HEK293 (cell line): ENCODE data around the gene NTNG1.
A peak's percentile ranks its signal among the peaks of the same experiment; 100 is the strongest.

ENCODE experiments used
- CTCF ChIA-PET: fragments of 350-600 bp; formaldehyde crosslinking; extraction: SDS; loops from one replicate; lab custom pipeline; 2021; ENCODE audit warnings: antibody characterized with exemption; lab: Yijun Ruan, JAX
- POLR2A ChIA-PET: fragments of 300-600 bp; formaldehyde crosslinking; extraction: SDS; loops from one replicate; lab custom pipeline; 2020; ENCODE audit warnings: antibody characterized with exemption, inconsistent platforms; lab: Yijun Ruan, JAX
- H3K27ac ChIP-seq: fragments of 200-500 bp; sonication (Bioruptor generic); 2 replicates; pipeline ENCODE4 v1.5.1; 2014; ENCODE audit warnings: low read depth, low read length, control low read depth, inconsistent platforms; ENCODE audit errors: extremely low read depth
- H3K36me3 ChIP-seq, 2 experiments: fragments of 200-500 bp in 1 of 2; sonication (Bioruptor generic) in 1 of 2; 1 replicate in 1 of 2; 2 replicates in 1 of 2; pipeline ENCODE4 v1.5.1; 2014 to 2017; ENCODE audit warnings: inconsistent platforms in 2 of 2, low read length in 2 of 2; ENCODE audit not compliant: control insufficient read depth in 2 of 2, insufficient read depth in 1 of 2
- H3K4me1 ChIP-seq: fragments of 200-500 bp; sonication (Bioruptor generic); 2 replicates; pipeline ENCODE4 v1.5.1; 2014; ENCODE audit warnings: mild to moderate bottlenecking, low read length, inconsistent platforms; ENCODE audit not compliant: control insufficient read depth, insufficient read depth
- H3K4me3 ChIP-seq: 2 replicates; pipeline ENCODE4 v1.5.1; 2011; ENCODE audit warnings: low read depth, mild to moderate bottlenecking, control low read depth, low read length, moderate library complexity
- H3K9me3 ChIP-seq: fragments of 200-500 bp; sonication (Bioruptor generic); 2 replicates; pipeline ENCODE4 v1.5.1; 2014; ENCODE audit warnings: low read depth, low read length, inconsistent platforms; ENCODE audit not compliant: control insufficient read depth, insufficient read depth
- GLIS1 ChIP-seq: fragments of 450-650 bp; formaldehyde crosslinking; IDR thresholded peaks from 2 replicates; pipeline ENCODE4 v1.5.1; 2016; ENCODE audit warnings: missing biosample characterization, missing genetic modification characterization
- GLIS2 ChIP-seq: fragments of 450-650 bp; formaldehyde crosslinking; IDR thresholded peaks from 2 replicates; pipeline ENCODE4 v1.5.1; 2016; ENCODE audit warnings: missing biosample characterization, missing genetic modification characterization
- MZF1 ChIP-seq: fragments of 450-650 bp; formaldehyde crosslinking; IDR thresholded peaks from 2 replicates; pipeline ENCODE4 v1.5.1; 2017; ENCODE audit warnings: missing biosample characterization, missing genetic modification characterization, borderline replicate concordance
- ZBTB11 ChIP-seq: fragments of 450-650 bp; formaldehyde crosslinking; conservative IDR thresholded peaks from 2 replicates; pipeline ENCODE4 v1.5.1; 2016; ENCODE audit warnings: low read depth, missing biosample characterization, missing genetic modification characterization
- ZEB2 ChIP-seq: fragments of 450-650 bp; formaldehyde crosslinking; IDR thresholded peaks from 2 replicates; pipeline ENCODE4 v1.5.1; 2016; ENCODE audit warnings: missing biosample characterization, missing genetic modification characterization
- ZNF121 ChIP-seq: fragments of 450-650 bp; formaldehyde crosslinking; IDR thresholded peaks from 2 replicates; pipeline ENCODE4 v1.5.1; 2016; ENCODE audit warnings: missing biosample characterization, missing genetic modification characterization
- ZNF132 ChIP-seq: fragments of 450-650 bp; formaldehyde crosslinking; IDR thresholded peaks from 2 replicates; pipeline ENCODE4 v1.5.1; 2017; ENCODE audit warnings: missing biosample characterization, missing genetic modification characterization, borderline replicate concordance
- ZNF202 ChIP-seq: fragments of 450-650 bp; formaldehyde crosslinking; IDR thresholded peaks from 2 replicates; pipeline ENCODE4 v1.5.1; 2016; ENCODE audit warnings: missing biosample characterization, missing genetic modification characterization, borderline replicate concordance
- ZNF211 ChIP-seq: fragments of 450-650 bp; formaldehyde crosslinking; IDR thresholded peaks from 2 replicates; pipeline ENCODE4 v1.5.1; 2016; ENCODE audit warnings: low read depth, missing biosample characterization, missing genetic modification characterization
- ZNF221 ChIP-seq: fragments of 450-650 bp; formaldehyde crosslinking; IDR thresholded peaks from 2 replicates; pipeline ENCODE4 v1.5.1; 2017; ENCODE audit warnings: missing biosample characterization, missing genetic modification characterization, borderline replicate concordance
- ZNF248 ChIP-seq: fragments of 450-650 bp; formaldehyde crosslinking; IDR thresholded peaks from 2 replicates; pipeline ENCODE4 v1.5.1; 2017; ENCODE audit warnings: missing biosample characterization, missing genetic modification characterization
- ZNF341 ChIP-seq: fragments of 450-650 bp; formaldehyde crosslinking; IDR thresholded peaks from 2 replicates; pipeline ENCODE4; 2016; ENCODE audit warnings: low read depth, missing biosample characterization, missing genetic modification characterization
- ZNF548 ChIP-seq: fragments of 450-650 bp; formaldehyde crosslinking; IDR thresholded peaks from 2 replicates; pipeline ENCODE4 v1.5.1; 2016; ENCODE audit warnings: missing biosample characterization, missing genetic modification characterization
- ZNF549 ChIP-seq: fragments of 450-650 bp; IDR thresholded peaks from 2 replicates; pipeline ENCODE4 v1.5.1; 2018; ENCODE audit warnings: missing biosample characterization, missing genetic modification characterization, mild to moderate bottlenecking, inconsistent platforms, moderate library complexity
- ZNF558 ChIP-seq: fragments of 450-650 bp; formaldehyde crosslinking; IDR thresholded peaks from 2 replicates; pipeline ENCODE4 v1.5.1; 2016; ENCODE audit warnings: missing biosample characterization, missing genetic modification characterization
- ZNF585B ChIP-seq: fragments of 450-650 bp; formaldehyde crosslinking; IDR thresholded peaks from 2 replicates; pipeline ENCODE4 v1.5.1; 2016; ENCODE audit warnings: missing biosample characterization, missing genetic modification characterization
- ZNF600 ChIP-seq: fragments of 450-650 bp; formaldehyde crosslinking; IDR thresholded peaks from 2 replicates; pipeline ENCODE4 v1.5.1; 2016; ENCODE audit warnings: missing biosample characterization, missing genetic modification characterization
- ZNF660 ChIP-seq: fragments of 450-650 bp; IDR thresholded peaks from 2 replicates; pipeline ENCODE4 v1.5.1; 2018; ENCODE audit warnings: missing biosample characterization, mild to moderate bottlenecking, missing genetic modification characterization
- ZSCAN18 ChIP-seq: fragments of 450-650 bp; formaldehyde crosslinking; IDR thresholded peaks from 2 replicates; pipeline ENCODE4 v1.5.1; 2016; ENCODE audit warnings: missing biosample characterization, missing genetic modification characterization

Gene NTNG1

GRCh38 chr1:107432108-107432507 is 291.3 kb downstream of the NTNG1 start:
- no peak overlapping the region for H3K4me3 ChIP-seq
- no peaks in the 10 kb centered on the region for H3K4me1 ChIP-seq
- ChIA-PET POLR2A (no interaction called here), CTCF (interaction anchor here (1.1 to 8.0 kb wide), 6 partner anchors 9 to 318 kb away, joined by 3 to 68 read pairs (median 5); no protein-coding TSS in a partner anchor)
- TF ChIP-seq ZNF585B (tag by site-specific recombination) (peak; percentile 39; the same call in 1 of the 2 replicates), MZF1 (tag by site-specific recombination) (no peak)
- TF ChIP-seq, all 188 proteins: peak for 1
- no peaks in the 10 kb centered on the region for H3K9me3 ChIP-seq
- no peaks in the 10 kb centered on the region for H3K36me3 ChIP-seq
- H3K27ac ChIP-seq, result no peak overlapping the region

GRCh38 chr1:107433068-107433467 is 292.2 kb downstream of the NTNG1 start:
- Histone ChIP-seq H3K4me1 (no peaks in the 10 kb centered on the region), H3K27ac (no peak overlapping the region), H3K36me3 (no peaks in the 10 kb centered on the region), H3K4me3 (no peak overlapping the region), H3K9me3 (no peaks in the 10 kb centered on the region)
- no peak for TF ChIP-seq ZSCAN18 (tag by site-specific recombination)
- ChIA-PET CTCF (interaction anchor here (0.8 to 8.0 kb wide), 3 partner anchors 43 to 317 kb away, joined by 3 to 68 read pairs (median 9); no protein-coding TSS in a partner anchor), POLR2A (no interaction called here)

- POLR2A ChIA-PET, result no interaction called here
- H3K36me3 ChIP-seq, result no peaks in the 10 kb centered on the region
- no peak for TF ChIP-seq ZNF600
- no peak for TF ChIP-seq ZNF248 (tag by site-specific recombination)
- TF ChIP-seq ZNF202 (tag by site-specific recombination), result no peak
- TF ChIP-seq GLIS2 (tag by site-specific recombination), result no peak
- TF ChIP-seq ZNF221 (tag by site-specific recombination), result no peak
- TF ChIP-seq ZEB2 (tag by site-specific recombination), result no peak
- TF ChIP-seq GLIS1 (tag by site-specific recombination), result no peak
- no peak for TF ChIP-seq ZNF548 (tag by site-specific recombination)
- no peak for TF ChIP-seq ZSCAN18 (tag by site-specific recombination)
- no peak for TF ChIP-seq ZNF549 (tag by site-specific recombination)
- TF ChIP-seq ZNF558 (tag by site-specific recombination), result no peak
- no peak for TF ChIP-seq ZBTB11 (tag by site-specific recombination)
- no peak for TF ChIP-seq ZNF660 (tag by site-specific recombination)
- TF ChIP-seq ZNF341, result no peak
- no peak for TF ChIP-seq ZNF132 (tag by site-specific recombination)
- TF ChIP-seq ZNF211 (tag by site-specific recombination), result no peak
- TF ChIP-seq ZNF121 (tag by site-specific recombination), result no peak
- TF ChIP-seq, all 188 proteins: peak for 0
- CTCF ChIA-PET, result interaction anchor here (0.7 to 8.0 kb wide), 4 partner anchors 42 to 875 kb away, joined by 3 to 68 read pairs (median 6); no protein-coding TSS in a partner anchor
- H3K4me3 ChIP-seq, result no peak overlapping the region
- no peaks in the 10 kb centered on the region for H3K9me3 ChIP-seq
- H3K4me1 ChIP-seq, result no peaks in the 10 kb centered on the region
- no peak overlapping the region for H3K27ac ChIP-seq
Observed at GRCh38 chr1:107433635-107434360, 293.0 kb downstream of the NTNG1 start.
